ENCODE results near the gene MATK.

The MATK gene

DNA sequence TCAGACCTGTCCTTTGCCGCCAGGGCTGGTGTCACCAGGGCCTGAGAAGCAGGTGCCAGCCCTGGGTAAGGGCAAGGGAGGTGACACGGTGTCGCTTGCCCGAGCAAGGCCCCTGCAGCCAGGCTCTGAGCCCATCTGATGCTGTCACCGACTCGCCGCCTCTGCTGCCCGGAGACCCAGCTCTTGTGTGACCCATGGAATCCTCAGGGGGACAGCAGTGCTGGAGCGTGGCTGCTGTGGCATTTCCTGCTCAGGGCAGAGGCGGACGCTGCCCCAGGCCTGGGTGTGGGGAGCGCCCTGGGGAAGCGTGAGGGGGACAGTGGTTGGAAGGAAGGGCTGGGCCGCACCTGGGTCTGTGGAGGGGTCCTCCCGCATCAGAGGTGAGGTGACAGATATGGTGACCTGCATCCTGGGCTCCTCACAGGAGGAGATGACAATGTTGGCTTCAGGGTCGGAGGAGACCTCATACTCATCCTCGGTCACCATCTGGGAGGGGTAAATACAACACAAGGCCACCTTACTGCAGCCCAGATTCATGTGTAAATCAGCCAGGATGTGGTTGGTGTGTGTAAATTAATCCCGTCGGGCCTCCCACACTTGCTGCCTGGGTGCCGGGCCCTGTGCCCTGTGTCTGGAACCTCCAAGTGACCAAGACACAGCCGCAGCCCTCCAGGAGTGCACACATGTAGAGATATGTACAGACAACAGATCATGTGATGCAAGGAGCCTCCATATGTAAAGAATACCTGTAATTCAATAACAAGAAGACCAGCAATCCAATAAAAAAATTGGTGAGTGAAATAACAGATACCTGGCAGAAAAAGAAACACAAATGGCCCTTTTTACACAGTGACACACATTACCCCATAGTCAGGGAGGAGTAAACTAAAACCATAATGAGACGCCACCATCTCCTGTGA is 27.6 kb upstream of the MATK start:
- CTCF ChIA-PET = interaction anchor here (0.6 kb wide), 1 partner anchor 9 kb away, joined by 3 read pairs; no protein-coding TSS in a partner anchor
- no peak for TF ChIP-seq CTBP1 (IDR thresholded peaks at IDR 0.05; ENCODE audit: borderline replicate concordance)
- TF ChIP-seq HDGF (IDR thresholded peaks at IDR 0.05; ENCODE audit: borderline replicate concordance) = no peak
- no peak for TF ChIP-seq SP1 (IDR thresholded peaks at IDR 0.05)
- no peak for TF ChIP-seq ELF4 (IDR thresholded peaks at IDR 0.05)
- no peak for TF ChIP-seq FOXK2 (IDR thresholded peaks at IDR 0.05)
- no peak for TF ChIP-seq SUZ12 (IDR thresholded peaks at IDR 0.05)
- no peak for TF ChIP-seq FOXM1 (IDR thresholded peaks at IDR 0.05; ENCODE audit: borderline replicate concordance)
- TF ChIP-seq FOXA1 (IDR thresholded peaks at IDR 0.05) = no peak
- no peak for TF ChIP-seq BHLHE40 (IDR thresholded peaks at IDR 0.05; ENCODE audit: borderline replicate concordance)
- no peak for TF ChIP-seq ARNT (IDR thresholded peaks at IDR 0.05)
- TF ChIP-seq NFRKB (IDR thresholded peaks at IDR 0.05) = no peak
- no peak for DNase-seq (ENCODE audit: extremely low spot score)
- POLR2A ChIA-PET = no interaction called here

DNA sequence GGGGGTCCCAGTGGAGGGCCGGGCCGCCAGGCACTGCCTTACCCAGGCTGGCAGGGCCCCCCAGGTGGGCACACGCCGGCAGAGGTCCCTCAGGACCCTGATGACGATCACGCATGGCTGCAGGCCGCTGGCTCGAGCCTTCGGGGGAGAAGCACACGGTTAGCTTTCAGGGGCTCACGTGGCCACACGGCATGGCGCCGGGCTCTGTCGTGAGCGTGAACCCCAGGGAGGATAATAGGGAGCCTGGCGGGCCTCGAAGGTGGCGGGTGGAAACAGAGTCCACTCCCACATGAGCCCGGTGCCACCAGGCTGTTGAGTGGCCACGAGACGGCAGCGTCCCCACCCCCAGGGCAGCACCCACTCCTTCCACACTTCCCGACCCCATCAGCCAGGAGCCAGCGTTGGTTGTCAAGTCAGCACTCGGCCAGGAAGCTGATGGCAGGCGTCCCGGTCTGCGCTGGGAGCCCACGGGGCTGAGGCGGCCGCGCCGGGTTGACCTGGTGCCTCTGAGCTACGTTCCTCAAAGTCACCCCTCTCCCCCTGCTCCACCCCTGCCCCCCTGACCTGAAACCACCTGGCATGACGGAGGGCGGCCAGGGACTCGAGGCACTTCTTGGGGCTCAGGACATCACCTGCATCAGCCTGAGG is 24.7 kb upstream of the MATK start:
- POLR2A ChIA-PET = interaction anchor here (0.6 kb wide), 1 partner anchor 10 kb away, joined by 3 read pairs; no protein-coding TSS in a partner anchor
- CTCF ChIA-PET = no interaction called here
- TF ChIP-seq, protein P1, sequence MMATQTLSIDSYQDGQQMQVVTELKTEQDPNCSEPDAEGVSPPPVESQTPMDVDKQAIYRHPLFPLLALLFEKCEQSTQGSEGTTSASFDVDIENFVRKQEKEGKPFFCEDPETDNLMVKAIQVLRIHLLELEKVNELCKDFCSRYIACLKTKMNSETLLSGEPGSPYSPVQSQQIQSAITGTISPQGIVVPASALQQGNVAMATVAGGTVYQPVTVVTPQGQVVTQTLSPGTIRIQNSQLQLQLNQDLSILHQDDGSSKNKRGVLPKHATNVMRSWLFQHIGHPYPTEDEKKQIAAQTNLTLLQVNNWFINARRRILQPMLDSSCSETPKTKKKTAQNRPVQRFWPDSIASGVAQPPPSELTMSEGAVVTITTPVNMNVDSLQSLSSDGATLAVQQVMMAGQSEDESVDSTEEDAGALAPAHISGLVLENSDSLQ (IDR thresholded peaks at IDR 0.05) = no peak
- TF ChIP-seq SP1 (IDR thresholded peaks at IDR 0.05) (no peak), FOXK2 (IDR thresholded peaks at IDR 0.05) (no peak), LEF1 (IDR thresholded peaks at IDR 0.05; ENCODE audit: borderline replicate concordance) (no peak), L3MBTL2 (conservative IDR thresholded peaks at IDR 0.05) (no peak), FOXM1 (IDR thresholded peaks at IDR 0.05; ENCODE audit: borderline replicate concordance) (no peak)
- DNase-seq (ENCODE audit: extremely low spot score) = no peak

DNA sequence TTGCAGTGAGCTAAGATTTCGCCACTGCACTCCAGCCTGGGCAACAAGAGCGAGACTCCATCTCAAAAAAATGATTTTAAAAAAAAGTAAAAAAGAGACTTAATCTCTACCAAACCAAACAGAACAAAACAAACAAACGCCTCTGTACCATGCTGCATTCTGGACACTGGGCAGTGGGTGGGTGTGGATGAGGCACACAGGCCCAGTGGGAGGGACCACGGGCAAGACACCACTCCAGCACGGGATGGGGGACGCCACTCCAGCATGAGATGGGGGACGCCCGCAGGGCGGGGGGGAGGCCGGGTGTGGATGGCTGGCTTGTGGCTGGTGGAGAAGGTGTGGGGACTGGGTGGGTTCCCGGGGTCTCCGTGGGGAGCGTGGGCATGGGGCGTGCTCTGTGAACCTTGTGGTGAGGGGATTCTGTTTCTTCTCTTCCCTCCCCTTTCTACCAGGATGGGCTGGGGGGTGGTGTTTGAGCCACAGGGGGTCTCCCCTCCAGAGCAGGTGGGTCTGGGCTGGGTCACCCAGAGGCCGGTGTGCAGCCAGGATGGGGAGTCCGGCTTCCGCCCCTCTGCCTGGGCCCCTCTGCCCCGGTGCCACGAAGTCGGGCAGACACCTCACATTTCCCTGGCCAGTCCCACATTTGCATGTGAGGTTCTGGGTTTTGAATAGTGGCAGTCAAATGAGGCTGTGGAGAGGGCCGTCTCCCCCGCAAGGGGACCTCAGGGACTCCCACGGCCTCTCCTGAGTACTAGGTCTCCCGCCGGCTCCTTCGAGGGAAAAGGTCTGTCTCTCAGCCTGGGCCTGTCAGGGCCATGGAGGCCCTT is 23.9 kb upstream of the MATK start:
- DNase-seq (ENCODE audit: extremely low spot score) = no peak
- ChIA-PET CTCF (no interaction called here), POLR2A (interaction anchor here (0.6 kb wide), 1 partner anchor 9 kb away, joined by 3 read pairs; no protein-coding TSS in a partner anchor)
- TF ChIP-seq CTBP1 (IDR thresholded peaks at IDR 0.05; ENCODE audit: borderline replicate concordance) = no peak
- TF ChIP-seq HDGF (IDR thresholded peaks at IDR 0.05; ENCODE audit: borderline replicate concordance) = no peak
- TF ChIP-seq, protein P1 (IDR thresholded peaks at IDR 0.05) = no peak
- TF ChIP-seq FOXM1 (IDR thresholded peaks at IDR 0.05; ENCODE audit: borderline replicate concordance) = no peak
- no peak for TF ChIP-seq ARNT (IDR thresholded peaks at IDR 0.05)
- no peak for TF ChIP-seq SUZ12 (IDR thresholded peaks at IDR 0.05)

DNA sequence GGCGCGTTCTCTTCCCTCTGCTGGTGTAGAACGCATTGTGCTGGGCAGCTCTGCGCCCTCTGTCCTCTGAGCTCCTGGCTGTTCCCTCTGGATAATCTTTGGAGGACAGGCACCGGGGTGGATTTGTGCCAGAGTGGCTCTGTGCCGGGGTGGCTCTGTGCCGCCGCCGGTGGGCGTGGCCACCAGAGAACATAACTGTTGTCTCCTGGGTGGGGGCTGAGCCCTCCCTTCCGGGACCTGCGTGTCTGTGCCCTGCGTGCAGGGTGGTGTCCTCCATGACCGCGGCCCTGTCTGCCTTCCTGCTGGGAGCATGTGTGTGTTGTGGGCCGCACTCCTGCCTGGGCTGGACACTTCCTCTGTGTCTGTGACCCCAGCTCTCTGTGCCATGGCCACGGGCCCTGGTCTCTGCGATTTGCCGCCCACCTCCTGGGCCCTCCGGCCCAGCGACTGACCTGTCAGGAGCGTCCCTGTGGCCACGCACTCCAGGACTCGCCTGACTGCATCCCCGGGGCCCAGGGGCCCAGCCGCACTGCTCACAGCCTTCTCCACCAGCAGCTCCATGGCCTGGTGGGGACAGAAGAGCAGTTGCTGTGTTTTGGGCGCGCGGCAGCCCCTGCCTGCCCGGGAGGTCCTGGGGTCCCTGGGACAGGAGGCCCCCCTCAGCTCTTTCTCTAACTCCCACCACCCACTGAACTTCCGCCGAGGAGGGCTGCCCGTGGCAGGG is 22.4 kb upstream of the MATK start:
- no peak for DNase-seq (ENCODE audit: extremely low spot score)
- TF ChIP-seq HDGF (IDR thresholded peaks at IDR 0.05; ENCODE audit: borderline replicate concordance) (no peak), L3MBTL2 (conservative IDR thresholded peaks at IDR 0.05) (no peak), SP1 (IDR thresholded peaks at IDR 0.05) (no peak), TARDBP (IDR thresholded peaks at IDR 0.05) (no peak), LEF1 (IDR thresholded peaks at IDR 0.05; ENCODE audit: borderline replicate concordance) (no peak), FOXA1 (IDR thresholded peaks at IDR 0.05) (no peak), NFRKB (IDR thresholded peaks at IDR 0.05) (no peak), CTBP1 (IDR thresholded peaks at IDR 0.05; ENCODE audit: borderline replicate concordance) (no peak), ELF4 (IDR thresholded peaks at IDR 0.05) (no peak)
- TF ChIP-seq, protein P1 (IDR thresholded peaks at IDR 0.05) = no peak
- ChIA-PET POLR2A (no interaction called here), CTCF (no interaction called here)

DNA sequence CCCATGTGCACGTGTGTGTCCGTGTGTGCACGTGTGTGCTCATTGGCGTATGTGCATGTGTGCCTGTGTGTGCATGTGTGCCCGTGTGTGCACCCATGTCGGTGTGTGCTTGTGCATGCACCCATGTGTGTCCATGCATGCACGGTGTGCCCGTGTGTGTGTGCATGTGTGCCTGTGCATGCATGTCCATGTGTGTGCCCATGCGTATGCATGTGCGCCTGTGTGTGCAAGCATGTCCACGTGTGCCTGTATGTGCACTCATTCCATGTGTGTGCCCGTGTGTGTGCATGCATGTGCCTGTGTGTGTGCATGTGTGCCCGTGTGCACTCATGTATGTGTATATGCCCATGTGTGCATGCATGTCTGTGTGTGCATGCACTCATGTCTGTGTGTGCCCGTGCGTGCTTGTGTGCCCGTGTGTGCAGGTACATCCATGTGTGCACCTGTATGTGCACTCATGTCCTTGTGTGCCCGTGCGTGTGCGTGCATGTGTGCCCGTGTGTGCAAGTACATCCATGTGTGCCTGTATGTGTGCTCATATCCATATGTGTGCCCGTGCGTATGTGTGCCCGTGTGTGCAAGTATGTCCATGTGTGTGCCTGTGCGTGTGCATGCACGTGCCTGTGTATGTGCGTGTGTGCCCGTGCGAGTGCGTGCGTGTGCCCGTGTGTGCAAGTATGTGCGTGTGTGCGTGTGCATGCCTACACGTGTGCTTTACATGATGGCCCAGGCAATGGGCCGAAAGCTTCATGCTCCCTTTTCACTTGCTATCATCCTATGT is 21.6 kb upstream of the MATK start:
- ChIA-PET CTCF (no interaction called here), POLR2A (no interaction called here)
- DNase-seq (ENCODE audit: extremely low spot score) = no peak
- TF ChIP-seq FOXM1 (IDR thresholded peaks at IDR 0.05; ENCODE audit: borderline replicate concordance) = no peak
- TF ChIP-seq CTBP1 (IDR thresholded peaks at IDR 0.05; ENCODE audit: borderline replicate concordance) = no peak
- TF ChIP-seq HDGF (IDR thresholded peaks at IDR 0.05; ENCODE audit: borderline replicate concordance) = no peak
- TF ChIP-seq SP1 (IDR thresholded peaks at IDR 0.05) = no peak
- no peak for TF ChIP-seq ARNT (IDR thresholded peaks at IDR 0.05)
- no peak for TF ChIP-seq LEF1 (IDR thresholded peaks at IDR 0.05; ENCODE audit: borderline replicate concordance)
